ENCODE data around the gene PPIB.

PPIB gene

DNA sequence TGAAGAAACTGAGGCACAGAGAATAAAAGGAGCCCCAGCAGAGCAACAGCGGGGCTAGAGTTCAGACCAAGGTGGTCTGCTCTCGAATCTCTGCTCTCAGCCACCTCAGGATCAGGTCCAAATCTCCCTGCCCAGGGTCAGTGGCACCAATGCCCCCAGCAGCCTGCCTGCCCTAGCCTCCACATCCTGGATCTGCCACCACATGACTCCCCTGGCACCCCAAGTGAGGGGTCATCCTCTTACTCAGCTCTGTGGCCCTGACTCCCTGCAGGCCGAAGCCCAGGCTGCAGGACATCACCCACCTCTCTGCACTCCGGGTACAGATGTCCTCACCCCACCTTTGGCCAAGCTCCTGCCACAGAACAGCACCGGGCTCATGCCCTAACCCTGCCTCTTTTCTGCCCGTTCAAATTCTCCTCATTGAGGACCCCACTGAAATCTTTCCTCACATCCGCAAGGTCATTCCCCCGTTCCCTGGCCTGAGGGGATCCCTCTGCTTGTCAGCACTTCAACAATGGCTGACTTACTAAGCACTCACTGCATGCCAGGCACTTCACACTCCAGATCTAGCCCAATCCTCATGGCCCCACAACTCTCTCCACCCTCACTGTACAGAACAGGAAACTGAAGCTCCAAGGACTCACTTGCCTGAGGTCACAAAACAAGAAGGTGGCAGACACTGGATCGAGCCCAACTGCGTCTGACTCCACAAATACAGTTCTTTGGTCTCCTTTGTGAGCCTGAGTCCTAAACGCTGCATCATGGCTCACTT is 4.3 kb downstream of the PPIB start:
- DNase-seq (ENCODE audit: low read depth, low spot score): no peak

DNA sequence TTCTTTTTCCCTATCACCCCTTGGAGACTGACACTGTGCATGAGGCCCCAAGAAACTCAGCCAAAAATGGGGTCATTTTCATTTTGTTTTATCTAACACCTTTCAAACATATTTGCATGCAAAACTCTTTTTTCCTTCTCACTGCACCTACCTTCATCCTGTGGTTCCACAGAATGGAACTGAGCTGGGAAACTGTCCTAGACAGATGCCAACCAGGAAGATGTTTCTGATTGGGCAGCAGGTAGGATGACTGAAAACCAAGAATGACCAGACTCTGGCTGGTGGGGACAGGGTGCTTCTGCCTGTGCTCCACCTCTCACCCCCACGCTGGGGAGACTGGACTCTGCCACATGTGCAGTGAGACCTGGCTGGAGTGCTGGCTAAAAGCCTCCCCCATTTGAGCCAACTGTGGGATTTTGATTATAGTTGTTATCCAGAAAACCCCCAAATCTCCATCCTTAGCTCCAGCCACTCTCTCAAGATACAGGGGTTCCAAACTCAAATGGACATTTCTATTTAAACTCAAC is 5.2 kb downstream of the PPIB start:
- no peak for DNase-seq (ENCODE audit: low read depth, low spot score)

DNA sequence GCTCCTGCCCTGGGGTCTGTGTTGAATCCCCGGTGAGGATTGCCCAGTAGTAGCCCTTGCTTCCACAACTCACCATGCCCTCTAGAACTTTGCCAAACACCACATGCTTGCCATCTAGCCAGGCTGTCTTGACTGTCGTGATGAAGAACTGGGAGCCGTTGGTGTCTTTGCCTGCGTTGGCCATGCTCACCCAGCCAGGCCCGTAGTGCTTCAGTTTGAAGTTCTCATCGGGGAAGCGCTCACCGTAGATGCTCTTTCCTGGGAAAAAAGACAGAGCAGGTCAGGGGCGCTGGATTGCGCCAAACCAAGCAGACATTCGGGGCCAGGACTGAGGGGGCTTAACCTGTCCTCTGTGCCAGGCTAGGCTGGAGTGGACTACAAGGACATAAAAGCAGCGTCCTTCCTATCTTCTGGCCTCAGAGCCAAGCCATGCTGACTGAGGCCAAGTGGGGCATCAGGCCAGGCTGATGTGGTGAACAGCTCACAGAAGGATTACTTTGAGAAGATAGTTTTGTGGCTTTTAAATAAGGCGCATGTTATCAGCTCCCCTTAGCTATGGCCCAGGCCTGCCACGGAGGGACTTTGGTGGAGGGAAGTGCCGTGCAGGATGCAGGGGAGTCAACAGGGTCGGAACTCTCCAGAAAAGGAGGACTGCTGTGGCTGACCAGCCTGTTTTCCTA is 6.0 kb downstream of the PPIB start:
- DNase-seq (ENCODE audit: low read depth, low spot score): no peak

DNA sequence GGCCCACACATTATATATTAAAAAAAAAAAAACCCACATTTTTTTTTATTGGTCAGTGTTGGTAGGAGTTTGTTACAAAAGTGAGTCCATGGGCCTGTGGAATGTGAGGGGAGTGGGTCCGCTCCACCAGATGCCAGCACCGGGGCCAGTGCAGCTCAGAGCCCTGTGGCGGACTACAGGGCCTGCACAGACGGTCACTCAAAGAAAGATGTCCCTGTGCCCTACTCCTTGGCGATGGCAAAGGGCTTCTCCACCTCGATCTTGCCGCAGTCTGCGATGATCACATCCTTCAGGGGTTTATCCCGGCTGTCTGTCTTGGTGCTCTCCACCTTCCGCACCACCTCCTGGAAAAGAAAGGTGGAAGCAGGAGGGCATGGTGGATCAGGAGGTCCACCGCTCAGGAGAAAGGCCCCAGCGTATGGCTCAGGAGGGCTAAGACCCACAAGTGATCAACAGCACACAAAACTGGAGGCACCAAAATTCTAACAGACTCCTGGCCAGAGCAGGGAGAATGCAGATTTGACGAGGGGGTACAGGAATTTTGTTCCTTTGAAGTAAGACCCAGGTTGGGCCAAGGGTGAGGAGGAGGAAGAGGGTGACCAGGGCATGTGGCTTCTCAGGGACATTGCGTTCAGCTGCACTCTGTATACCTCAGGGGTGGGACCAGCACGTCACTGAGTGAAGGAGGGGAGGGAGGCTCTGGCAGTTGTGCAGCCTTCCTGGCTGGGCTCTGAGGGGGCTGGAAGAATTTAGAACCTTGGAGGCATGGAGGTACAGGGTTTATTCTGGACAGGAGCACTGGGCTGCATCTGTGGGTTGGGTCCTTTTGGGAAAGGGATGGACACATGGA is 6.8 kb downstream of the PPIB start:
- DNase-seq (ENCODE audit: low read depth, low spot score): no peak

DNA sequence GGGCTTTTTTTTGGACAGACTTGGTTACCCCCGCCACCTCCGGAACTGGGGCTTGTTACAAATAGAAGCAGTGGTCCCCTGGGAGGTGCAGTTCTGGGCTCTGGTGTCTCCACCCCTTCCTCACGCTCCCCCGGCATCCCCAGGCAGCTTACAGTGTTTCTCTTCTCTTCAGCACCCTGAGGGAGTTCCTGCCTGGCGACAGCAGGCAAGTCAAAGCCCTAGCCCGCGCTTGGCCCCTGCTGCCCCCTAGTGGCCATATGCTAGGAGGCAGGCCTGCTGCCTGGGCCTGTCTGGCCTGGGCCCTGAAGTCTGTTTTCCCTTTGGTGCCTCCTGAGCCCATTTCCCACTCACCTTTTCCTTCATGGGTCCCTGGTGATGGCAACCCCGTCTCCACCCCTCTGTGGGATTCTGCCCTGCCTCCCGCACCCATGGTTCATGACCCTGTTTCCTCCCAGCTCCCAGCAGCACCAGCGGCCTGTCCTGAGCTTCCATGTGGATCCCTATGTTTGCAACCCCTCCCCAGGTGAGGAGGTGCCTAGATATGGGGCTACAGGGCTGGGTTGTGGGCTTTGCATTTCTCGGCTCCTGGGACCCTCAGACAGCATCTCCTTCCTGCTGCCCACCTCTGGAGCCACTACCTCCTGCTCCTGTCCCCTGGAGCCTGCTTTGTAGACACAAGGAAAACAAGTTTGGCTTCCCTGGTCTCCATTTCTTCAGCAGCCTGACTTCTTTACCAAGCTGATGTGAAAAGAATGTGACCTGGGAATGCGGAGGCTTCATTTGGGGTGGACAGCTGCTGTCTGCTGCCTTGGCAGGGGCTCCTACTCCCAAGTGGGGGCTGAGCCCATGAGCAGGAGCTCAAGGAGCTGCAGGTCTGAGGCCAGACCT is 9.1 kb downstream of the PPIB start:
- DNase-seq (ENCODE audit: low read depth, low spot score): peak; percentile 67

DNA sequence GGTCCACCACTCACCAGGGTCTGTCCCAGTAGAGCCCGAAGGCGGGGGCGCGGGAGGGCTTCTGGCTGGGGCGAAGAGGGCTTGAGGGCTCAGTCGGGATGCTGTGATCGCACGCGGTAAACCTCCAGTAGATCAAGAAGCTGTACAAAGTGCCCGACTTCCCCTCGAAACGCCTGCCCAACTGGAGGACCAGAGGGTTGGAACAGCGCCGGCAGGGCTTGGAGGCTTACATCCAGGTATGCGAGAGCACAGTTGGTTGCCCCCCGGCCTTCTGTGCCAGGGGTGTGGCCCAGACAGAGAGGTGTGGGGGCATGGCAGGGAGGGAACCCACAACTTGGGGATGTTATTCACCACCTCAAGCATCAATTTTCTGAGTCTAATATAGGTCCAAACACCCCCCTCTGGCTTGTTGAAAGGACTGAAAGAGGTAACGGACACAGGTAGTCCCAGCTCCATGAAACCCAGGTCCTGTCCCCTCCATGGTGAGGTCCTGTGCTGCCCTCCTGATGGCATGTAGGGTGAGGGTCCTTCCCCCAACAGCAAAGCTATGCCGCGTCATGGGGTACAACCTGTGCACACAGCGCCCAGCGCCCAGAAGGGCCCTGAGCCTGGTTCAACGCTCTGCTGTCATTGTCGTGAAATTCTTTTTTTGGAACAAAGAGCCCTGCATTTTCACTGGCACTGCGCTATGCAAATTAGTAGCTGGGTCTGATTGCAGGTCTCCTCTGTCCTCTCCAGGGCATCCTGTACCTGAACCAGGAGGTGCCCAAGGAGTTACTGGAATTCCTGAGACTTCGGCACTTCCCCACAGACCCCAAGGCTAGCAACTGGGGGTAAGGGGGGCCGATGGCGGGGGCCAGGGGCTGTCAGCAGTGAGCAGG is 10.1 kb downstream of the PPIB start:
- no peak for DNase-seq (ENCODE audit: low read depth, low spot score)

DNA sequence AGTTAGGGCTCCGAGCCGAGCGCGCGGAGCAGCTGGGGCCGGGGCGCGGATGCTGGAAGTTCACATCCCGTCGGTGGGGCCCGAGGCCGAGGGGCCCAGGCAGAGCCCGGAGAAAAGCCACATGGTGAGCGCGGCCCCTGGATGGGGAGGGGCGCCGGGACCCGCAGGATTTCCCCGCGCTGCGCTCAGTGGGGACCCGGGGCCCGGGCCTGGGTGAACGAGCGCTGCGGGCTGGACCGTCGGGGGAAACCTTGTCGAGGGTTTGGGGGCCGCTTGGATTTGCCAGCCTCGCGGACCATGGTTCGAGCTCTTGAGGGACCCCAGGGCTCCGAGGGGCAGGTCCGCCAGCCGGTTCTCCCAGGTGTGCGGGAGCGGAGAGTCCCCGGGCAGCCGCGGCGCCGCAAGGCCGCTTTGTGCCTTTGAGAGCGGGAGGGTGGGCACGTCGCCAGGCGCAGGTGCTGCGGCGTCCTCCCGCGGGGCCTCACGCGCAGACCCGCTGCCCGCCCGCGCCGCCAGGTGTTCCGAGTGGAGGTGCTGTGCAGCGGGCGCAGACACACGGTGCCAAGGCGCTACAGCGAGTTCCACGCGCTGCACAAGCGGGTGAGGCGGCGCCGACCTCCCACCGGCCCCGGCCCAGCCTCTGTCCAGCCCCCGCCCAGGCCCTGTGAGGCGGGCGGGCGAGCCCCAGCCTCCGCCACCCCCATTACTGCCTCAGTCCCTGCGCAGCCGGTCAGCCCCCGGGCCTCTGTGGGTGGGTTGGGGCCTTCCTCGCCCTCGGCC is 10.9 kb downstream of the PPIB start, which contains the start of gene SNX22:
Gene SNX22 (plus strand): TSS at position 5 of the 780 bp plus-strand sequence. CDS start 45 bp downstream, at position 50.
- no peak for DNase-seq (ENCODE audit: low read depth, low spot score)

DNA sequence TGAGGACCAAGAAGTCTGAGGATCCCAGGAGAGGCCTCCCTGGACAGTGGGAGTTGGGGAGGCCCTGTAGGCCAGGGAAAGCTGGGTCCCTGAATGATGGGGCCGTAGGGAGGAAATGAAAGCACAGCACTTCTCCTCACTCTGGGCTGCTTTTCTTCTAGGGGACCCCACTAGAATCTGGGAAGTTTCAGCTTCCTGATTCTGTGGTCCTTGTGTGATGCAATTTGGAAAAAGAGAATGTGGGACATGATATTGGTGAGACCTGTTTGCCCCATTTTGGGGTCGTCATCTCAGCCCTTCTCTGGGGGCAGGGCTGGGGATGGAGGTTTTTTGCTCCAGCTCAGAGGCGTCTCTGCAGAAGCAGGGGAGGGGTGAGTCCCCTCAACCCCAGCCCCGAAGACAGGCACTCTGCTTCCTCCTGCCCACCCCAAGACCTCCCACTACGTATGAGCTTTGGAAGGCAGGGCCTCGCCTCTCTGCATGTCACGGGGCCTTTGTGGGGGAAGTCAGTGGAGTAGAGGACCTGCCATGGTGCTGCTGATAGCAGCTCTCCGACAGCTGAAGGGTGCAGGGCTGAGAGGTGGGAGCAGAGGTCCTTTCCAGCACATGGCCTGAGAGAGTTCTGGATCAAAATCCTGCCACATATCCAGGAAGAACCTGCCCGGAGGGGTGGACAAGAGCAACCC is 12.8 kb downstream of the PPIB start:
- DNase-seq (ENCODE audit: low read depth, low spot score): no peak

DNA sequence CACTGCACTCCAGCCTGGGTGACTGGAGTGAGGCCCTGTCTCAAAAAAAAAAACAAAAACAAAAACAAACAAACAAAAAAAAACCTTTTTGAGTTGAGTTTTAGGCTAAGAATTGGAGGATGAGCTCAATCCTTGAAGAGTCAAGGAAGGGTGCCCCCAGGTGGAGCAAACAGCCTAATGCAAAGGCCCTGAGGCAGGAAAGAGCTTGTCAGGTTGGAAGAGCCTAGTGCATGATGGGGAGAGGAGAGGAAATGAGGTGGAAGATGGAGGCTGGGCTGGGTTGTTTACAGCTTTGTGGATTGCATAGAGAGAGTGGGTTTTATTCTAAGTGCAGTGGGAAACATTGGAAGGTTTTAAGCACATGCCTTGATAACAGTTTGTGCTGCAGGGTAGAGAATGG is 13.4 kb downstream of the PPIB start:
- DNase-seq (ENCODE audit: low read depth, low spot score): no peak

DNA sequence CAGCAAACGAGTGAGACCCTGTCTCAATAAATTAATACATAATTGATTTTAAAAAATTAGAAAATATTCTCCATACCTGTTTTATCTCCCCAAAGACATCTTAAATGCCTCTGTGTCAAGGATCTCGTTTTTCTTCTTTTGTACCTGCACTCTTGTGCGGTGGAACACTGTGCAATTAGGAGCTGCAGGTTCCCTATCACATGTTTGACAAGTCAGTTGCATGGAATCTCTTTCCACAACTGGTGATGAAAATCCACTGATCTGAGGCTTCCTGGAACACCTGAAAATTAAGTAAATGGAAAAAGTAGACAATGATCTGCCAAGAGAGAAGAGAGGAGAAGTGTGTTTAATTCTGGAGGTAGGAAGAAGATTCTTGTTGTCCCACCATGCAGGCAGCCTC is 14.2 kb downstream of the PPIB start:
- no peak for DNase-seq (ENCODE audit: low read depth, low spot score)

DNA sequence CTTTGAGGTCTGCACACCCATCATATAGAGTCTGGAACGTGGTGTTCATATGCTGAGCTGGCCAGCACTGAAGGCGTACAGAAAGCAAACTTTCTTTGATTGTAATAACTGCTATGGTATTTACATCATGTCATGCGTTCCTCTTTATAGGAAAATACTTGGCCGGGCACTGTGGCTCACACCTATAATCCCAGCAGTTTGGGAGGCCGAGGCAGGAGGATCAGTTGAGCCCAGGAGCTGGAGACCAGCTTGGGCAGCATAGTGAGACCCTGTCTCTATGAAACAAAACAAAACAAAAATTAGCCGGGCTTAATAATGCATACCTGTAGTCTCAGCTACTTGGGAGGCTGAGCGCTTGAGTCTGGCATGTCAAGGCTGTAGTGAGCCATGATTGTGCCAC is 14.7 kb downstream of the PPIB start:
- no peak for DNase-seq (ENCODE audit: low read depth, low spot score)

DNA sequence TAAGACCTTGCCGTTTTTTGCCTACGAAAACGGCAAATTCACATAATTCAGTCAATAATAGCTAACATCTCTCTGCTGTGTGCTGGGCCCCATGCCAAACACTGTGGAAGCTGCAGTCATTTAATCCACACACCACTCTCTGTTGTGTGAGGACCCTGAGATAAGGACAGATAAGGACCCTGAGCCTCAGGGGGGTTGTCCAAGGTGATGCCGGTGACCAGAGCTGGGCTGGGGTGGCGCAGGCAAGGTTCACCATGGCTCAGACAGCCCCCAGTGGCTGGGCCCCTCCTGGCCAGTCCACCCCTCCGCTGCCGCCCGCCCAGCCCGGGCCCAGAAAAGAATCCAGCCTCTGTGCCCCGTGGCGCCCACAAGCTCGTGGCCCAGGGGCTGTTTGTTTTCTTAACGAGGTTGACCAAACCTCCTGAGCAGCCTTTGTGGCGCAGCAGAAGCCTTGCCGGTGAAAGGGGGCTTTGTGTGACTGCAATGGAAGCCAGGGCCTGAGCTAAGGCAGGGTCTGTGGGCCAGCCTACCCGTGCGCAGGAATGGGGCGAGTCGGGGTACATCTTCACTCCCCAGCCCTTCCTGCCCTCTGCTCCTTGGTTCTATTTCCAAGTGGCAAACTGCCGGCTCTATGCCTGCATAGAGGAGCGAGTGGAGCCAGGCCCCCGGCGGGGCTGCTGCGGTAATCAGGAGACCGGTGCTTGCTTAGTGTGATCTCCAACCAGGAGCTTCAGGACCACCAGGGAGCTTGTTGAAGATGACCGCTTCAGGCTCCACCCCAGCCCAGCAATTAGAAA is 15.7 kb downstream of the PPIB start:
- DNase-seq (ENCODE audit: low read depth, low spot score): no peak

DNA sequence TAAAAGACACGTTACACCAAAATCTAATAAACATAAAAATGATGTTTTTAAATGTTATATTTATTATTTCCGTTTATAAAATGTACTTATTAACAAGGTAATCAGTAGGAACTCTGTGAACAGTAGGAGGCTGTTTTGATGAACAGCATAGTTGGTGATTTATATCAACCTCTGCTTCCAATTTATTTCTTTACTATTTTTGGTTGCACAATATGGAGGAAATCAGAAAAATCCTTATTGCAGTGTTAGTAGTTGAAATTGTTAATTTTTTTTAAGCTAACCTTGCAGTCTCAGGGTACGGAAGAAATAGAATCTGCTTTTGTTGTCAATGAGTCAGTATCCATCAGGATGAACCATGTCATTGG is 16.3 kb downstream of the PPIB start:
- DNase-seq (ENCODE audit: low read depth, low spot score): no peak

DNA sequence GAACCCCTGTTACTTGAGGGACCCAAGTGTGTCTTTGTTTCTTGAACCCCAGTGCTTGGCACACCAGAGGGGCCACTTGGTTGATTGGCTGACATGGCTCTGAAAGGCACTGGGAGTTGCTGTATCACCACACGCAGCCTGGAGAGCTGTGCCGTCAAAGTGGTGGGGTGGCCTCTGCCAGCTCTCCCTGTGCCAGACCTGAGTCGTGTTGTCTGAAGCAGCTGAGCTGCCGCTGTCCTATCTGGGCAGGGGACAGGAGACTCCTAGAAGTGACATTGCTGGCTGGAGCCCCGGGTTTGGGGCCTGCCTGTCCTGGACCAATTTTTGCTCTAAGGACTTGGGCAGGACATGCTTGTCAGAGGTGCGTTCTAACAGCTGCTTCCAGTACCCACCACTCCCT is 16.8 kb downstream of the PPIB start:
- no peak for DNase-seq (ENCODE audit: low read depth, low spot score)

DNA sequence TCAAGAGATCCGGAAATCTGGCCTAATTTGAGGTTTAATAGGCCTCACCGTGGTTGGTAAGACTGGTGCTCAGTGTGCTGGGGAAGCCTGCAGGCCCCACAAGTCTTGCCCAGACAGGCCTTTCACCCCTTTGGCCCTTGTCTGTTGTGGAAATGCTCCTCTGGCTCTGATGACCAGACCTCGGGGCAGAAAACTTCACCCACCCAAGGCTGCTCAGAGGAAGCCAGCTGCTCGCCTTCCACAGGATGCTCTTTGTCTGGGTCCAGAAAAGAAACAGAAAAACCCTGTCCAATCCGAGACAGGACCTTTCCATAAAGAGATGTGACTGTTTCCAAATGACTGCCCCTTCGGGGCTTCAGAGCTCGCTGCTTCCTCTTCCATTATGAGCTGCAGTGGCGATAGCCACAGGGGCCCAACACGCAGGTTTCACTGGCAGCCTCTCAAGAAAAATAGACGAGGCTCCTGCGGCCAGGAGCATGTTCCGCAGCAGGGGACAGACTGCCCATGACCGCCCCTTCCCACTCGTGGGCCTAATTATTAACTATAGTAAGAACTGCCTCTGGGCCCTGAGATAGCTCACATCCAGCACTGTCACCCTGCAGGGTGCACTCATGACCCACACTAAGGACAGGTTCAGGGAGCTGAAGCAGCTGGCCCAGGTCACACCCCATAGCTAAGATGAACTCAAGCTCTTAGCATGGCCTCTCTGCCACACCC is 18.1 kb downstream of the PPIB start:
- no peak for DNase-seq (ENCODE audit: low read depth, low spot score)

DNA sequence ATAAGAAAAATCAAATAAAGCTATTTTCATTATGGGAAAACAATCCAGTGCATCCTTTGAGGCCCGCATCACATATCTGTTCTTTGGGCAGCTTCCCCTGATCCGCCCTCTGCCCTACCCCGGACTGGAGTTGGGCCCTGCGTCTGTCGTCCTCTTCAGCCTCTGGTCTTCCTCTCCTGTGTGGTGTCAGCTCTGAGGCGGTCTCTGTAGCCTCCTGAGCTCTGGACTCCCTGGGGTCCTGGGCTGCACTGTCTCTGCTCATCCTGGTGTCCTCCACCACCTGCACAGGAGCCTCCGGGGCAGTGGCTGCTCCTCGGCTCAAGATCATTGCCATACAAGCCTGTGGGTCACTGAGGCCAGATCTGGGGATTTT is 18.6 kb downstream of the PPIB start:
- no peak for DNase-seq (ENCODE audit: low read depth, low spot score)

DNA sequence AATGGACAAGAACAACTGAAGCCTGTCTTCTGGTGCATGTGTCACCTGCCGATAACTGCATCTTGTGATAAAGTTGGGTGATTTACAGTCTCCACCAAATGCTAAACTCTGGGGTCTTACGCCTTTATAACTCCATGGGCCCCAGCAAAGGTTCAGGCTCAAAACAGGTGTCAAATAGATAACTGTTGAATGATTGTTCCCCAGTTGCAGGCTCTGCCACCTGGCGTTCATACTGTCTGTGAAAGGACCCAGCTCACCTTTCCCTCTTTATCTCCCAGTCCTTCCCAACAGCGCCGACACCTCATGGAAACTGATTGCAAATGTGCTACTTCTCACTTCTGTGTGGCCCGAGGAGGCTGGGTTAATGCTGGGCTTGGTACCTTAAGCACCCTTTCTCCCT is 19.5 kb downstream of the PPIB start:
- no peak for DNase-seq (ENCODE audit: low read depth, low spot score)
